Skeletal muscle satellite cell (primary cell): ENCODE measurements around the gene CNNM1.

Experiments used
- H3K27me3 ChIP-seq: 2 replicates; pipeline ENCODE4 v1.7.0; 2013; ENCODE audit warnings: low read length; ENCODE audit not compliant: control insufficient read depth, insufficient read depth
- H3K36me3 ChIP-seq: 2 replicates; pipeline ENCODE4 v1.7.0; 2013; ENCODE audit warnings: mild to moderate bottlenecking, control low read depth, low read length; ENCODE audit not compliant: insufficient read depth
- H3K4me1 ChIP-seq: 2 replicates; pipeline ENCODE4 v1.7.0; 2013; ENCODE audit warnings: low read length; ENCODE audit not compliant: control insufficient read depth, insufficient read depth
- H3K4me2 ChIP-seq: 2 replicates; pipeline ENCODE4 v1.7.0; 2013; ENCODE audit warnings: mild to moderate bottlenecking, low read length
- H3K4me3 ChIP-seq: 2 replicates; pipeline ENCODE4 v1.7.0; 2013; ENCODE audit warnings: low read length
- H3K9ac ChIP-seq: 2 replicates; pipeline ENCODE4 v1.7.0; 2013; ENCODE audit warnings: mild to moderate bottlenecking, low read depth, low read length, moderate library complexity
- H3K9me3 ChIP-seq: replicated peaks from 2 replicates; pipeline ENCODE4 v1.7.0; 2013; ENCODE audit warnings: mild to moderate bottlenecking, control low read depth, low read length

The CNNM1 gene

DNA sequence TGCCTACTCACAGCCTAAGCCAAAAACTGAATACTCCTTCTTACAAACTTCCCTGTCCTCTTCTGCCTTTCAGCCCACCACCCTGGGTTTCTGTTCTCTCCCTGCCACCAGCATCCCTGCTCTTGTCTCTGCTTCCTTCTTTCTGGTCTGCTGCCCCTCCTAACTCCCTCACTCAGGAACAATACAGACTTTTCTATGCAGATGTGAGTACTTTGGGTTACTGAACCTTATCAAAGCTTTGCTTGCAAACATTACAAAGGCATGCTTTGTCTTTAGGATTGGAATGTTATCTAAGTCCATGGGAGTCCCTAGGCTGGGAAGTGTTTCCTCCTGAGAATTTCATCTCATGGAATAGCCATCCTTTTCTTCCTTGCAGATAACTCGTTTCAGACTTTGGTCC is 28.9 kb downstream of the CNNM1 start:
- peaks cover 21% of the 10 kb centered on the region for H3K27me3 ChIP-seq
- no peaks in the 10 kb centered on the region for H3K9me3 ChIP-seq
- no peaks in the 10 kb centered on the region for H3K4me1 ChIP-seq
- no peak overlapping the region for H3K4me3 ChIP-seq
- H3K4me2 ChIP-seq, result no peak overlapping the region
- no peaks in the 10 kb centered on the region for H3K36me3 ChIP-seq
- H3K9ac ChIP-seq, result no peak overlapping the region

DNA sequence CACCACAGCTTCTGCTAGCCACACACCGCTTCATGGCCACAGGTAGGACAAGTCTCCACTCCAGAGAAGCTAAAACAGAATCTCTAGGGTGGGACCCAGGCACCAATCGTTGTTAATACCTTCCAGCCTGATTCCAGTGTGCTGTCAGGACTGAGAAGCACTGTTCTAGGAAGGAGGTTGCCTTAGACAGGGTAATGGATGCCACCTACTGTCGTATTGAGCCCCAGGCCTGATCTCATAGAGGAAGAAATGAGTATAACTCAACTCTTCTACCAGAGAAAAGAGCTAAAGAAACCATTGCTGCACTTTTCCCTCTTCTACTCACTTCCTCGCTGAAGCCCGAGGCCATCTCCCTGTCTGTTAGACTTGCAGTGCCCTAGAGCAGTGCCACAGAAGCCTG is 31.8 kb downstream of the CNNM1 start:
- H3K9me3 ChIP-seq, result no peaks in the 10 kb centered on the region
- H3K36me3 ChIP-seq, result no peaks in the 10 kb centered on the region
- H3K4me3 ChIP-seq, result no peak overlapping the region
- peaks cover 21% of the 10 kb centered on the region for H3K27me3 ChIP-seq
- H3K4me1 ChIP-seq, result no peaks in the 10 kb centered on the region
- H3K9ac ChIP-seq, result no peak overlapping the region
- H3K4me2 ChIP-seq, result no peak overlapping the region

DNA sequence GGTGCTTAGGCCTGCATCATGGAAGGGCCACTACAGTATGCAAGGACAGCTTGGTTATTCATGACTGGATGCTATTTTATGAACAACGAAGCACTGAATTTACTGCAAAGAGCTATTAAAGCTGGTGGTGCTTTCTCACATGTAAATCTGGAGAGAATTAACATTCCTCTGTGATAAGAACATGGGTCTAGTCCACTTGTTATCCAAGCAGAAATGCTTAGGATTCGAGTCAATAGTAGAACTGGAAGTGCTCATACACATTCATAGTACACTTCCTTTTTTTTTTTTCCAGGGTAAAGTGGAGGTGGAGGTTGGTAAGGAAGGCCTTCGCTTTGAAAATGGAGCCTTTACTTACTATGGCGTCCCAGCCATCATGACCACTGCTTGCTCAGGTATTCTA is 35.0 kb downstream of the CNNM1 start:
- no peak overlapping the region for H3K4me3 ChIP-seq
- H3K9me3 ChIP-seq, result no peaks in the 10 kb centered on the region
- H3K9ac ChIP-seq, result no peak overlapping the region
- no peaks in the 10 kb centered on the region for H3K36me3 ChIP-seq
- H3K4me1 ChIP-seq, result no peaks in the 10 kb centered on the region
- H3K4me2 ChIP-seq, result no peak overlapping the region
- peaks cover 14% of the 10 kb centered on the region for H3K27me3 ChIP-seq

- Histone ChIP-seq H3K9me3 (no peaks in the 10 kb centered on the region), H3K4me1 (no peaks in the 10 kb centered on the region), H3K27me3 (peaks cover 14% of the 10 kb centered on the region), H3K9ac (no peak overlapping the region), H3K4me2 (no peak overlapping the region), H3K36me3 (no peaks in the 10 kb centered on the region), H3K4me3 (no peak overlapping the region)
Measured at GRCh38 chr10:99365311-99365710, 36.2 kb downstream of the CNNM1 start.

GRCh38 chr10:99365736-99366135 is 36.6 kb downstream of the CNNM1 start:
- no peaks in the 10 kb centered on the region for H3K36me3 ChIP-seq
- H3K4me3 ChIP-seq, result no peak overlapping the region
- no peaks in the 10 kb centered on the region for H3K4me1 ChIP-seq
- no peaks in the 10 kb centered on the region for H3K9me3 ChIP-seq
- no peak overlapping the region for H3K4me2 ChIP-seq
- peaks cover 14% of the 10 kb centered on the region for H3K27me3 ChIP-seq
- no peak overlapping the region for H3K9ac ChIP-seq

GRCh38 chr10:99366666-99367065 is 37.5 kb downstream of the CNNM1 start:
- H3K4me1 ChIP-seq, result no peaks in the 10 kb centered on the region
- no peaks in the 10 kb centered on the region for H3K36me3 ChIP-seq
- H3K9me3 ChIP-seq, result no peaks in the 10 kb centered on the region
- no peak overlapping the region for H3K9ac ChIP-seq
- no peak overlapping the region for H3K4me3 ChIP-seq
- H3K4me2 ChIP-seq, result no peak overlapping the region
- peaks cover 15% of the 10 kb centered on the region for H3K27me3 ChIP-seq

- Histone ChIP-seq H3K4me1 (no peaks in the 10 kb centered on the region), H3K9ac (no peak overlapping the region), H3K4me3 (no peak overlapping the region), H3K36me3 (no peaks in the 10 kb centered on the region), H3K4me2 (no peak overlapping the region), H3K27me3 (peaks cover 23% of the 10 kb centered on the region), H3K9me3 (no peaks in the 10 kb centered on the region)
Measured at GRCh38 chr10:99368646-99369045, 39.5 kb downstream of the CNNM1 start.

GRCh38 chr10:99369126-99369525 is 40.0 kb downstream of the CNNM1 start:
- no peaks in the 10 kb centered on the region for H3K36me3 ChIP-seq
- no peaks in the 10 kb centered on the region for H3K9me3 ChIP-seq
- no peaks in the 10 kb centered on the region for H3K4me1 ChIP-seq
- no peak overlapping the region for H3K9ac ChIP-seq
- H3K4me2 ChIP-seq, result no peak overlapping the region
- H3K27me3 ChIP-seq, result peaks cover 25% of the 10 kb centered on the region
- H3K4me3 ChIP-seq, result no peak overlapping the region

DNA sequence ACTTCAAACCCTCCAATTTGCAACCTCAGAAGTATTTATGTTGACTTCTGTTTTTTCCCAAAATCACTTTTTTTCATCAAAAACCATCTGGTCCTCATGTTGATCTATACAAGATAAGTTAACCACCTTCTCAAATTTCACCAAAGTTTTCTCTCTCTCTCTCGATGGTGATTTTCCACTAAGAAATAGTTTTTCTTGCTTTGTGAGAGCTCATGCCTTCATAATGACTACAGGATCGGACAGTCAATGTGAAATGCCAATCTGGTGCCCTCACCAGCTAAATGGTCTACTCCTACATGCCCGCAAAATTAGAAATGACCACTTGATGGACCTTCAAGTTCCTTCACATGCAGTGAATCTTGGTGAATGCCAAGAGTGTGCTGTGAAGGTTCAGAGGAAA is 40.4 kb downstream of the CNNM1 start:
- Histone ChIP-seq H3K4me2 (no peak overlapping the region), H3K27me3 (peaks cover 25% of the 10 kb centered on the region), H3K4me1 (no peaks in the 10 kb centered on the region), H3K9ac (no peak overlapping the region), H3K9me3 (no peaks in the 10 kb centered on the region), H3K36me3 (no peaks in the 10 kb centered on the region), H3K4me3 (no peak overlapping the region)

DNA sequence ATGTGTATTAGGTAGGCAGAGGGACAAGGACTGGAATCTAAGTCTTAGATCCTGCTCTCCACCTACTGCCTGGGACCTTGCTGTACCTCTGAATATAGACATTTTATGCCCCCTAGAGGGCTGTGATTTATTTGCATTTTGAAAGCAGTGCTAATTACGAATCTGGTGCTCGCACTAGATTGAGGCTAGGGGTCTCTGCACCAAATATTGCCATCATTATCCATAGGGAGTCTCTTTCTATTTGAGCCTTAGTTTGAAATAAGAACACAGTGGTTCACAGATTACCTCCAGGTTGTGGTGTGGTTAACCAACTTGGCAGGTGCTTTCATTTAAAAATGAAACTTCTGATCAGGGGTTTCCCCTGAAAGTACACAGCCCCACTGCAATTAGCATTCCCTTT is 41.8 kb downstream of the CNNM1 start:
- H3K27me3 ChIP-seq, result peaks cover 14% of the 10 kb centered on the region
- H3K9ac ChIP-seq, result no peak overlapping the region

GRCh38 chr10:99372546-99373271 is 43.6 kb downstream of the CNNM1 start:
- Histone ChIP-seq H3K9ac (no peak overlapping the region), H3K4me3 (no peak overlapping the region), H3K9me3 (no peaks in the 10 kb centered on the region), H3K4me2 (no peak overlapping the region), H3K36me3 (no peaks in the 10 kb centered on the region), H3K4me1 (no peaks in the 10 kb centered on the region), H3K27me3 (peaks cover 18% of the 10 kb centered on the region)

More for the DNA sequence above, 41.8 kb downstream of the CNNM1 start:
- Histone ChIP-seq H3K4me1 (no peaks in the 10 kb centered on the region), H3K4me3 (no peak overlapping the region), H3K36me3 (no peaks in the 10 kb centered on the region), H3K4me2 (no peak overlapping the region), H3K9me3 (no peaks in the 10 kb centered on the region)

DNA sequence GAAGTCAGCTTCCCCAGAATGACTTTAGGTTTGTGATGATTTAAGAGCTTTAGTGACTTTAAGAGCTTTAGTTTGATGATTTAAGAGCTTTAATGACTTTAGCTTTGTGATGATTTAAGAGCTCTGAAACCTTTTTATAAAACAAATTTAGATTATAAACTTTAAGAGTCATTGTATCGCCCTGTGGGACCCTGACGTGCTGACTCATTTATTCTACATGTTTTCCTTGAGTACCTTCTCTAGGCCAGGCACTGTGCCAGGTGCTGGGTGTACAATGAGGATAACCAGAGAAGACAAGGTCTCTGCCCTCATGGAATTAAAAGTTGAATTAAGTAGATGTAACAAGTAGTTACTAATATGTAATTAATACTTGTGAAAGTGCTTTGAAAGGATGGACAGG is 45.4 kb downstream of the CNNM1 start:
- Histone ChIP-seq H3K4me1 (no peaks in the 10 kb centered on the region), H3K9me3 (no peaks in the 10 kb centered on the region), H3K27me3 (peaks cover 18% of the 10 kb centered on the region), H3K36me3 (no peaks in the 10 kb centered on the region), H3K4me3 (no peak overlapping the region), H3K9ac (no peak overlapping the region), H3K4me2 (no peak overlapping the region)
